GM12875 (cell line): Measurements from ENCODE around the gene ARL17A.
"Not testable (repeated sequence)": the region's sequence is repeated elsewhere in the genome, so short reads cannot be mapped to it uniquely, and the experiment has no call there.

ENCODE experiments used
- H3K4me3 ChIP-seq: one replicate; pipeline ENCODE4 v1.5.1; 2011; ENCODE audit warnings: low read depth, low read length, control low read depth

The ARL17A gene

GRCh38 chr17:46559155-46559554, 20.3 kb downstream of the ARL17A start:
- H3K4me3 ChIP-seq: not testable (repeated sequence)

- H3K4me3 ChIP-seq: not testable (repeated sequence)
These were observed 30.9 kb downstream of the ARL17A start for GRCh38 chr17:46548607-46549006.

GRCh38 chr17:46534716-46535115, 44.8 kb downstream of the ARL17A start:
- not testable (repeated sequence) for H3K4me3 ChIP-seq

DNA sequence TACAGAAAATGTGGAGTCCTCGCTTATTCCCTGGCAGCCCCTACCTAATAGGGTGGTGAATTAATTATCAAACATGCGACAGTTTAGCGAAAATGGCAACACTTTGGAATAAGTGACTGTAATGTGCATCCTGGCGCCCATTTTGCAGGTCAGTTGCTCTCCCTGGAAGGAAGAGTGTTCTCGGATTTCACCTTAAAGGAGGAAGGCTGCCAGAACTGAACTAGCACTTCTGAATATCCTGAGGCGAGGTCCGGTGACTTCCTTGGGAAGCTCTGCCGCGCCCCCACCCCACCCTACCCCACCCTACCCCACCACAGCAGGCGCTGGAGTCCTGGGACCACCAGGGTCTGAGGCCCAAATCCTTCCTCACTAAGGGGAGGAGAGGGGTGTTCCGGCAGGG, 67.3 kb downstream of the ARL17A start, which contains the start of gene LRRC37A2:
LRRC37A2 (plus strand) TSS at position 301 of the 400 bp plus-strand sequence. CDS start 245 bp downstream, outside the sequence.
- H3K4me3 ChIP-seq: not testable (repeated sequence)

GRCh38 chr17:46505896-46506295, 73.6 kb downstream of the ARL17A start:
- not testable (repeated sequence) for H3K4me3 ChIP-seq

- H3K4me3 ChIP-seq: not testable (repeated sequence)
These were observed 79.9 kb downstream of the ARL17A start for GRCh38 chr17:46499437-46500139.

DNA sequence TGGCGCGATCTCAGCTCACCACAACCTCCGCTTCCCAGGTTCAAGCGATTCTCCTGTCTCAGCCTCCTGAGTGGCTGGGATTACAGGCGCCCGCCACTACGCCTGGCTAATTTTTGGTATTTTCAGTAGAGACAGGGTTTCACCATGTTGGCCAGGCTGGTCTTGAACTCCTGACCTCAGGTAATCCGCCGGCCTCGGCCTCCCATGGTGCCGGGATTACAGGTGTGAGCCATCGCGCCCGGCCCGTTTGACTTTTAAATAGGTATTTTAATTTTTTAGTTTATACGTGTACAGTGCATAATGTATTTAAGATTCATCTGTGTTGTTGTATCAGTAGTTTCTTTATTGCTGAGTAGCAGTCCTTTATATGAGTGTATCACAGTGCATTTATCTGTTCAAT, 87.5 kb downstream of the ARL17A start:
- not testable (repeated sequence) for H3K4me3 ChIP-seq

DNA sequence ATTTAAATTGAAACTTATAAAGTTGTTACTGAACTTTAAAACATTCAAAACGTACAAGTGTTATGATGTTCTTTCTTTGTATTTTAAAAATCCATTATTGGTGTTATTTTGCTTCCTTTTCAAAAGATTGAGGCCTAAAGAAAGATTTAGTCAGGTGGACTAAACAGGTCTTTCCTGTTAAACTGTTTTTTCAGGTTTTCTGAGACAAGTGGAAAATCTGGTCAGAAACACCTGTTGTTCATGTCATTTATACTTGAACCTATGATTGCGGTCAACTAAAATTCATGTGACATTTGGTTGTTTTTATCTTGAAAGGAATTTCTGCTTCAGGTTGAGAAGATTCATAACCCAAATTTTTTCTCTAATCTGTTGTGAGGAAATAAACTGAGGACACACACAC, 98.2 kb downstream of the ARL17A start:
- not testable (repeated sequence) for H3K4me3 ChIP-seq

DNA sequence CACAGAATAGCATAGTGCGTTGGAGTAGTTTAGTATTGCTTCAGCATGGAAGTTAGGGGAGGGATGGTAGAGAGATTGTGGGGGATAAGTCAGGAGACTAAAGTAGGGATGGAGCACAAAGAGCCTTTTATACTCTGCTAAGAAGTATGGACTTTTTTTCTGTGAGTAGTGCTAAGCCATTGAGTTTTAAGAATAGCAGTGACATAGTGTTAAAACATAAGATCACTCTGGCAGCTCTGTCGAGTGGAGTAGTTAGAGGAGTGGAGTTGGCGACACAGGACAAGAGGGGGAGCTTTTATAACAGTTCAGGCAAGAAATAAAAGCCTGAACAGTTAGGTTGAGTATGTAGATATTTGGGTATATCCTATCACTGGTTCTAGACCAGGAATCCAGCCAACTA, 100.7 kb downstream of the ARL17A start:
- H3K4me3 ChIP-seq: not testable (repeated sequence)

GRCh38 chr17:46475583-46475982, 103.9 kb downstream of the ARL17A start:
- H3K4me3 ChIP-seq: not testable (repeated sequence)

DNA sequence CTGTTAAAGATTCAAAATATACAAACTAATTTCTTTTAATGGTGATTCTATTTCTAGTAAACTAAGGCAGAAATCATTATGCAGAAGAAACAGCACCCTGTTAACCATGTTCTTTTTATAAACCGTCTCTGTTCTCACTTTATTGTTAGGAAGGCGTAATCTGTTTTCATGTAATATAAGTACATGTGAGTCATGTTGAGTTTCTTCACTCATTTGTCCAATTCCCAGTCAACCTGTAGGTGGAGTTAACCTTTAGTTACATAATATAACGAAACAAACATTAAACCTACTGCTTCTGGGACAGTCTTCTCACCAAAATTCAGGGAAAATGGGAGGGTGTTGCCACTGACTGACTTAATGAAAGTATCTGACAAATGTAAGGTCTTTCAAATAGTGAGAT, 105.0 kb downstream of the ARL17A start:
- not testable (repeated sequence) for H3K4me3 ChIP-seq

GRCh38 chr17:46467618-46468017, 111.9 kb downstream of the ARL17A start:
- not testable (repeated sequence) for H3K4me3 ChIP-seq
